Measurements from ENCODE around the gene LRRC26. TPM values are rescaled to one million over a fixed set of nuclear protein-coding genes. Genes with fewer than 3 reads are reported as not detected.

LRRC26 gene
- total RNA-seq, 1 donor, result not detected

- TF ChIP-seq CTCF (IDR thresholded peaks at IDR 0.05; ENCODE audit: extremely low read depth, low read depth, low read length), result no peak
- no peaks in the 10 kb centered on the region for H3K27me3 ChIP-seq (ENCODE audit: insufficient read depth, low read length)
- H3K36me3 ChIP-seq (ENCODE audit: insufficient read depth, low read length), result peaks cover 2% of the 10 kb centered on the region
- H3K27ac ChIP-seq (ENCODE audit: low read depth, low read length), result no peak overlapping the region
- H3K4me1 ChIP-seq (ENCODE audit: insufficient read depth, low read length), result peaks cover 24% of the 10 kb centered on the region
- H3K9me3 ChIP-seq (ENCODE audit: low read depth, low read length), result no peaks in the 10 kb centered on the region
- H3K79me2 ChIP-seq (ENCODE audit: insufficient read depth, low read length), result peaks cover 55% of the 10 kb centered on the region
- peak overlapping the region; percentile 91 for H3K4me2 ChIP-seq (ENCODE audit: insufficient read depth, low read length)
- peaks cover 14% of the 10 kb centered on the region for H4K20me1 ChIP-seq (ENCODE audit: insufficient read depth, low read length)
- no peak overlapping the region for H2AFZ ChIP-seq (ENCODE audit: low read length)
- no peak for DNase-seq (ENCODE audit: insufficient read length, low spot score, missing footprints)
- no peak overlapping the region for H3K4me3 ChIP-seq (ENCODE audit: insufficient read depth, low read length)
These were observed 36.8 kb upstream of the LRRC26 start for GRCh38 chr9:137206602-137207001.

- Histone ChIP-seq H3K27me3 (ENCODE audit: insufficient read depth, low read length) (no peaks in the 10 kb centered on the region), H3K27ac (ENCODE audit: low read depth, low read length) (peak within 1 kb of the TSS; percentile 72), H3K36me3 (ENCODE audit: insufficient read depth, low read length) (peaks cover 2% of the 10 kb centered on the region), H3K4me3 (ENCODE audit: insufficient read depth, low read length) (peak within 1 kb of the TSS; percentile 88), H3K4me2 (ENCODE audit: insufficient read depth, low read length) (peak within 1 kb of the TSS; percentile 91), H4K20me1 (ENCODE audit: insufficient read depth, low read length) (peaks cover 14% of the 10 kb centered on the region), H3K9me3 (ENCODE audit: low read depth, low read length) (no peaks in the 10 kb centered on the region), H2AFZ (ENCODE audit: low read length) (peak within 1 kb of the TSS; percentile 86), H3K4me1 (ENCODE audit: insufficient read depth, low read length) (peaks cover 30% of the 10 kb centered on the region), H3K79me2 (ENCODE audit: insufficient read depth, low read length) (peaks cover 62% of the 10 kb centered on the region)
- TF ChIP-seq CTCF (IDR thresholded peaks at IDR 0.05; ENCODE audit: extremely low read depth, low read depth, low read length), result no peak
- peak; percentile 100 for DNase-seq (ENCODE audit: insufficient read length, low spot score, missing footprints)
These were observed 35.5 kb upstream of the LRRC26 start, which contains the start of the genes NDOR1 and TMEM203 for GRCh38 chr9:137205126-137206069. Gene NDOR1, plus strand, starts transcription at chr9:137205700. Its CDS starts 78 bp downstream, at chr9:137205778. Gene TMEM203, minus strand, starts transcription at chr9:137205648. Its CDS starts 234 bp downstream, at chr9:137205414.

GRCh38 chr9:137204731-137205125, 34.9 kb upstream of the LRRC26 start:
- no peaks in the 10 kb centered on the region for H3K9me3 ChIP-seq (ENCODE audit: low read depth, low read length)
- TF ChIP-seq CTCF (IDR thresholded peaks at IDR 0.05; ENCODE audit: extremely low read depth, low read depth, low read length), result no peak
- DNase-seq (ENCODE audit: insufficient read length, low spot score, missing footprints), result no peak
- H4K20me1 ChIP-seq (ENCODE audit: insufficient read depth, low read length), result peaks cover 14% of the 10 kb centered on the region
- peak overlapping the region; percentile 72 for H3K27ac ChIP-seq (ENCODE audit: low read depth, low read length)
- H3K79me2 ChIP-seq (ENCODE audit: insufficient read depth, low read length), result peaks cover 62% of the 10 kb centered on the region
- H2AFZ ChIP-seq (ENCODE audit: low read length), result peak overlapping the region; percentile 86
- peak overlapping the region; percentile 91 for H3K4me2 ChIP-seq (ENCODE audit: insufficient read depth, low read length)
- peak overlapping the region; percentile 88 for H3K4me3 ChIP-seq (ENCODE audit: insufficient read depth, low read length)
- no peaks in the 10 kb centered on the region for H3K27me3 ChIP-seq (ENCODE audit: insufficient read depth, low read length)
- peaks cover 2% of the 10 kb centered on the region for H3K36me3 ChIP-seq (ENCODE audit: insufficient read depth, low read length)
- peaks cover 30% of the 10 kb centered on the region for H3K4me1 ChIP-seq (ENCODE audit: insufficient read depth, low read length)

GRCh38 chr9:137202966-137203365, 33.1 kb upstream of the LRRC26 start:
- H3K36me3 ChIP-seq (ENCODE audit: insufficient read depth, low read length), result no peaks in the 10 kb centered on the region
- TF ChIP-seq CTCF (IDR thresholded peaks at IDR 0.05; ENCODE audit: extremely low read depth, low read depth, low read length), result no peak
- no peak overlapping the region for H3K4me3 ChIP-seq (ENCODE audit: insufficient read depth, low read length)
- H3K9me3 ChIP-seq (ENCODE audit: low read depth, low read length), result no peaks in the 10 kb centered on the region
- peaks cover 78% of the 10 kb centered on the region for H3K79me2 ChIP-seq (ENCODE audit: insufficient read depth, low read length)
- H4K20me1 ChIP-seq (ENCODE audit: insufficient read depth, low read length), result peaks cover 27% of the 10 kb centered on the region
- no peak overlapping the region for H3K27ac ChIP-seq (ENCODE audit: low read depth, low read length)
- DNase-seq (ENCODE audit: insufficient read length, low spot score, missing footprints), result no peak
- no peak overlapping the region for H3K4me2 ChIP-seq (ENCODE audit: insufficient read depth, low read length)
- H3K4me1 ChIP-seq (ENCODE audit: insufficient read depth, low read length), result peaks cover 44% of the 10 kb centered on the region
- no peak overlapping the region for H2AFZ ChIP-seq (ENCODE audit: low read length)
- H3K27me3 ChIP-seq (ENCODE audit: insufficient read depth, low read length), result no peaks in the 10 kb centered on the region
